Activated CD8-positive, alpha-beta memory T cell treated with anti-CD3 and anti-CD28 coated beads, Interleukin-2, amount 10 ng/mL, durations not matched to agents 7 days and 5 days (primary cell): Measurements from ENCODE around the gene C2CD4C. TPM values are rescaled to one million over a fixed set of nuclear protein-coding genes. Genes with fewer than 3 reads are reported as not detected.

ENCODE experiments used
- ATAC-seq: fragments of 150-1000 bp; cut with Tn5 transposase; one replicate; pipeline ENCODE4 v1.10.0; 2021; ENCODE audit warnings: moderate library complexity
- CTCF ChIA-PET: fragments of 350-600 bp; sonication (Branson Sonifier 250); formaldehyde crosslinking; loops from one replicate; lab custom pipeline; 2021; ENCODE audit warnings: antibody characterized with exemption; lab: Charles Lee
- DNase-seq: peaks from one replicate; pipeline ENCODE4 v3.0.0-alpha.2; 2020
- H3K27ac Mint-ChIP-seq: one replicate; pipeline ENCODE4 v1.8.0; 2021; ENCODE audit warnings: mild to moderate bottlenecking, mixed read lengths
- H3K27me3 Mint-ChIP-seq: one replicate; pipeline ENCODE4 v1.8.0; 2021; ENCODE audit warnings: mixed read lengths
- H3K36me3 Mint-ChIP-seq: one replicate; pipeline ENCODE4 v1.8.0; 2021; ENCODE audit warnings: mild to moderate bottlenecking, mixed read lengths
- H3K4me1 Mint-ChIP-seq: one replicate; pipeline ENCODE4 v1.8.0; 2021; ENCODE audit warnings: mixed read lengths
- H3K4me3 Mint-ChIP-seq: one replicate; pipeline ENCODE4 v1.8.0; 2021; ENCODE audit warnings: mild to moderate bottlenecking, moderate library complexity, mixed read lengths
- H3K9me3 Mint-ChIP-seq: one replicate; pipeline ENCODE4 v1.8.0; 2022; ENCODE audit warnings: low read depth, mixed read lengths
- total RNA-seq, 2 experiments: library from RNA; stranded (reverse); gene quantifications; one replicate each; pipeline ENCODE4 v1.2.3, GENCODE V29; 2021

C2CD4C gene
- total RNA-seq, 2 experiments from 2014 or later: not detected

DNA sequence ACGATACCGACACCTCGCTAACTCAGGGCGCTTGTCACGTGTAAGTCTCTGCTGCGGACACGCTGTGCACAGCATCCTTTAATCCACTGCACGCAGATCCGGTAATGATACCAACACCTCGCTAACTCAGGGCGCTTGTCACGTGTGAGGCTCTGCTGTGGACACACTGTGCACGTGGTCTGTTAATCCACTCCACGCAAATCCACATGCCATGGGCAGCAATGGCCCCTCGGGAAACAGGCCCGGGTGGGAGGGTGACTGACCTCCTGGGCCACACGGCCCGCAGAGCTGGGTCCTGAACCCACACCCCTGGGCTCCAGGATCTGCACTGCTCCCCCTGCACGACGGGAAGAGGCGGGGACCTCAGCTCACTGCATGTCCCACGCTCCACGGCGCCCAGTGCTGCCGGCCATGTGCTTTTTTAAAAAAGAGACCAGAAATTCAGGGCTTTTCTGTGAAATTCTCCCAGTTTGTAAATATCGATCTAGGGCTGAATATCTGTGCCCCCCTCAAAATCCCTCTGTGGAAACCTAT, 35.8 kb upstream of the C2CD4C start:
- ATAC-seq: no peak
- Mint-ChIP-seq H3K27ac (no peak overlapping the region), H3K4me3 (no peak overlapping the region), H3K9me3 (no peaks in the 10 kb centered on the region), H3K27me3 (peaks cover 2% of the 10 kb centered on the region), H3K4me1 (no peaks in the 10 kb centered on the region), H3K36me3 (no peaks in the 10 kb centered on the region)
- no peak for DNase-seq
- CTCF ChIA-PET: no interaction called here

DNA sequence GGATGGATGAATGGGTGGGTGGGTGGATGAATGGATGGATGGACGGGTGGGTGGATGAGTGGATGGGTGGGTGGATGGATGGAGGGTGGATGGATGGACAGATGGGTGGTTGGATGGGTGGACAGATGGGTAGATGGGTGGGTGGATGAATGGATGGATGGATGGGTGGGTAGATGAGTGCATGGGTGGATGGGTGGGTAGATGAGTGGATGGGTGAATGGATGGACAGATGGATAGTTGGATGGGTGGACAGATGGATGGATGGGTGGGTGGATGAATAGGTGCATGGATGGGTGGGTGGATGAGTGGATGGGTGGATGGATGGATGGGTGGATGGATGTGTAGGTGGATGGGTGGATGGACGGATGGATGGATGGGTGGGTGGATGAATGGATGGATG, 34.1 kb upstream of the C2CD4C start:
- Mint-ChIP-seq H3K27me3 (no peaks in the 10 kb centered on the region), H3K4me1 (no peaks in the 10 kb centered on the region), H3K27ac (no peak overlapping the region), H3K9me3 (no peaks in the 10 kb centered on the region), H3K36me3 (no peaks in the 10 kb centered on the region), H3K4me3 (no peak overlapping the region)
- ATAC-seq (no peak), DNase-seq (no peak)
- CTCF ChIA-PET: no interaction called here

DNA sequence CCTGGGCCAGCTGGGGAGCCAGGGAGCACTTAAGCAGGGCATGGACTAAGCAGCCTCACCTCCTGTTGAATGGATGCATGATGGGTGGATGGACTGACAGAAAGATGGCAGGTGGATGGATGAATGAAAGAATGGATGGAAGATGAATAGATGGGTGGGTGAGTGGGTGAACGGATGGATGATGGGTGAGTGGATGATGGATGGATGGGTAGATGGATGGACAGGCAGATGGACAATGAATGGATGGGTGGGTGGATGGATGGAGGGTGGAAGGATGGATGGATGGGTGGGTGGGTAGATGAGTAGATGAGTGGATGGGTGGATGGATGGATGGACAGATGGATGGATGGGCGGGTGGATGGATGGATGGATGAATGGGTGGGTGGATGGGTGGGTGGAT, 33.1 kb upstream of the C2CD4C start:
- Mint-ChIP-seq H3K9me3 (no peaks in the 10 kb centered on the region), H3K27ac (no peak overlapping the region), H3K36me3 (no peaks in the 10 kb centered on the region), H3K4me1 (no peaks in the 10 kb centered on the region), H3K27me3 (no peaks in the 10 kb centered on the region), H3K4me3 (no peak overlapping the region)
- CTCF ChIA-PET: no interaction called here
- DNase-seq (no peak), ATAC-seq (no peak)

DNA sequence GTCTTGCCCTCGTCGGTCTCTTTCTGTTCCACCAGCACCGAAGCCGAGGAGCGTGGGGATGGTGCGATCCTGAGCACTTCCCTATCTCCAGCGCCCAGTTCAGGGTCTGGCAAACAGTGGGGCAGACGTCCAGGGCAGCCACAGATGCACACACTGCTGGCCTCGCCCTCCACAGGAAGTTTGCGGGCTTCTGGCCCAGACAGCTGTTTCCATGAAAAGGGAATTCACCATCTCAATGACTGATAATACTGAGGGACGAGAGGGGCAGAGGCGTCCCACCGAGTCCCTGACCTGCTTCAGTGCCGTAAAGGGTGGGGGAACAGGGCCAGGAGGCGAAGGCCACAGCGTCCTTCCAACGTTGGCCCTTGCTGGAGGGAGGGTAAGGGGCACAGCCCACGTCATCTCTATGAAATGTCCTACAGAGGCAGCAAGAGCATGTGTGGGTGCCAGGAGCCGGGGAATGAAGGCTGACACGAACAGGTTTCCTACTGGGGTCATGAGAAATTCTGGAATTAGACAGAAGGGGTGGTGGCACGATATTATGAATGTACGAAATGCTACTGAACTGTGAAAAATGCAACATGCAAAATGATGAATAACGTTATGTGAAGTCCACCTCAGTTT, 32.4 kb upstream of the C2CD4C start:
- no peak overlapping the region for H3K27ac Mint-ChIP-seq
- DNase-seq (no peak), ATAC-seq (no peak)
- H3K4me1 Mint-ChIP-seq: no peaks in the 10 kb centered on the region
- H3K4me3 Mint-ChIP-seq: no peak overlapping the region
- H3K27me3 Mint-ChIP-seq: no peaks in the 10 kb centered on the region
- no peaks in the 10 kb centered on the region for H3K9me3 Mint-ChIP-seq
- CTCF ChIA-PET: no interaction called here
- no peaks in the 10 kb centered on the region for H3K36me3 Mint-ChIP-seq

DNA sequence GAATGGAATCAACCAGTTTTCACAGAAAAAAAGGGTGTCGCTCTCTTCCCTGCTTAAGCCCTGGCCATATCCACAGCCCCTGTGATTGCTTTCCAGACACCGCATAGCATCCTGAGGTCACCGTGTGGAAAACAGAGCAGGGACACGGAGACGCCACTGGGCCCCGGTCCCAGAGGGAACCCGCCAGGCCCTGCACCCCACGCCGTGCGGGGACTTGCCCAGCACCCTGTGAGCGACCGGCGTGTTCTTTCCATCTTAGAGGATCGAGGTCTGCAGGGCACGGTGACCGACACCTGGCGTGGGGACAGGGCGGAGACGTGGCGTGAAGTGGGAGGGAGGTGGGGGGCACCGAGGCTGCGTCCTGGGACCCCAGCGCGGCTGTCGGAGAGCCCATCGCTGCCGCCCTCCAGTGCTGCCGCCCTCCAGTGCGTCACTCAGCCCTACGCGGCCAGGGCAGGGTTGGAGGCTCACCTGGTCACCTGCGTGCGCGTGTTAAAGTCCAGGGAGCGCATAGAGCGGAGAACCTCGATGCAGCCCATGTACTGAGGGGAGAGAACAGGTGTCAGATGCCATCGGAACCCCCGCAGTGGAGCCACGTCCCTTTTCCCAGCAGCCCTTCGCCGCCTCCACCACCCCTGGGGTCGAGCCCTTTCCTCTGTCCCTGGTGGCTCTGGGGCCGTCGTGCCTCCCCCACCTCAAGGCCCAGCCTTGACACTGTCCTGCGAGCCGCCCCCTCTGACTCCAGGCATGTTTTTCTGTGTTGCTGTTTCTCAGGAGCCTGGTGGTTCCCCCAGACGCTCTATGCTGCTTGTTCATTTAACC, 31.7 kb upstream of the C2CD4C start:
- Mint-ChIP-seq H3K9me3 (no peaks in the 10 kb centered on the region), H3K4me3 (no peak overlapping the region)

DNA sequence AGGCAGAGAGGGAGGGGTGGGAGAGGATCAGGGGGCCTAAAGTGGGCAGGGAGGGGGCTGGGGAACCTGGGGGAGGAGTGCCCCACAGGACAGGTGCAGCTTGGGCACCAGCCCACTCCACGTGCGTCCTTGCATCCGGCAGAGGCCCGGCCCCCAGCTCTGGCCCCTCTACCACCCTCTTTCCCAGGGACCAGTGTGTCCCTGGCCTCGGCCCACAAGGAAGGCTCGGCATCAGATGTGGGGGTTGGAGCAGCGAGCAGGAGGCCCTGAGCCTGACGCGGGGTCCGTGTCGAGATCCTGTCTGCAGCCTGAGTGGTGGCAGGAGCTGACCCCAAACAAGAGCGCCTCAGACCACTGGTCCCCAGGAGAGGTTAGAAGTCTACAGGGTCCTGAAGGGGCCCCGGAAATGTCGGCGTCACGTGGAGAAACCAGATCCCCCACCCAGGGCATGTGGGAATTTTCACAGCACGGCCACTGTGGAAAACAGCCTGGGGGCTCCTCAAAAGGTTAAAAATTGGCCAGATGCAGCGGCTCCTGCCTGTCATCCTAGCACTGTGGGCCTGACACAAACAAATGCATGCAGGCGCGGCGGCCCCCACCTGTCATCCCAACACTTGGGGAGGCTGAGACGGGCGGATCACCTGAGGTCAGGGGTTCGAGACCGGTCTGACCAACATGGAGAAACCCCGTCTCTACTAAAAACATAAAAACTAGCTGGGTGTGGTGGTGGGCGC, 30.4 kb upstream of the C2CD4C start:
- no peaks in the 10 kb centered on the region for H3K4me1 Mint-ChIP-seq
- no peak overlapping the region for H3K27ac Mint-ChIP-seq
- CTCF ChIA-PET: no interaction called here
- ATAC-seq: no peak
- no peaks in the 10 kb centered on the region for H3K27me3 Mint-ChIP-seq
- no peaks in the 10 kb centered on the region for H3K36me3 Mint-ChIP-seq
- H3K9me3 Mint-ChIP-seq: no peaks in the 10 kb centered on the region
- H3K4me3 Mint-ChIP-seq: no peak overlapping the region
- DNase-seq: no peak

More for the DNA sequence above, 31.7 kb upstream of the C2CD4C start:
- ATAC-seq (no peak), DNase-seq (no peak)
- Mint-ChIP-seq H3K27me3 (no peaks in the 10 kb centered on the region), H3K36me3 (no peaks in the 10 kb centered on the region), H3K4me1 (no peaks in the 10 kb centered on the region), H3K27ac (no peak overlapping the region)
- CTCF ChIA-PET: no interaction called here

DNA sequence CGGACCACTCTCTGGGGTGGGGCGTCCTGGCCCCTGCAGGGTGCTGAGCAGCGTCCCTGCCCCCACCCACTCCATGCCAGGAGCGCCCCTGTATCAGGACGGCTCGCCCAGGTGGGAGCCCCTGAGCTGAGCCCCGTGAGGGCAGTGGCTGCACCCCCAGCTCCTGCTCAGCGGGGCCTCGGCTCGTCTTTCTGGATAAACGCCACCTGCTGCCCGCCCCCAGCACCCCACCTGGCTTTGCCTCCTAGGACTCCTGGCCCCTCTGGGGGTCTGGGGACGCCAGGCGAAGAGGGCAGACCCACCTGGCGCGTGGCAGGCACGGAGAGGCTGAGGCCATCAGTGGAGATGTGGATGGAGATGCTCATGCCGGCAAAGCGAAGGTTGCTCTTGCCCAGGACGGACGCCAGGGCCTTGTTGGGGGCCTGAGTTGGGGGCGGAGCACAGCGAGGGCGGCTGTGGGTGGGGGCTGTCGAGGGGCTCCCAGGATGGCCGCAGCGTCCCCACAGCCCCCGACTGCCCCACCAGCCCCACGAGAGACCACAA, 29.5 kb upstream of the C2CD4C start:
- Mint-ChIP-seq H3K9me3 (no peaks in the 10 kb centered on the region), H3K4me1 (no peaks in the 10 kb centered on the region), H3K4me3 (no peak overlapping the region), H3K27me3 (no peaks in the 10 kb centered on the region), H3K36me3 (no peaks in the 10 kb centered on the region), H3K27ac (no peak overlapping the region)
- ATAC-seq (no peak), DNase-seq (no peak)
- CTCF ChIA-PET: no interaction called here

DNA sequence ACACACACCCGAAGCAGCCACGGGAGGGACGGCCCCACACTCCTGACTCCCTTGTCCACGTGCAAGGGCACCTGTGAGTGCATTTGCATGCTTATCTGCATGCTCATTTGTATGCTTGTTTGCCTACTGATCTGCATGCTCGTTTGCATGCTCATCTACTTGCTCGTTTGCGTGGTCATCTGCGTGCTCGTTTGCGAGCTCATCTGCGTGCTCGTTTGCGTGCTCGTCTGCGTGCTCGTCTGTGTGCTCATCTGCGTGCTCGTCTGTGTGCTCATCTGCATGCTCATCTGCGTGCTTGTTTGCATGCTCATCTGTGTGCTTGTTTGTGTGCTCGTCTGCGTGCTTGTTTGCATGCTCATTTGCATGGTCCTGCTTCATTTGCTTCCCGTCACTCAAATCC, 28.1 kb upstream of the C2CD4C start:
- no peaks in the 10 kb centered on the region for H3K9me3 Mint-ChIP-seq

DNA sequence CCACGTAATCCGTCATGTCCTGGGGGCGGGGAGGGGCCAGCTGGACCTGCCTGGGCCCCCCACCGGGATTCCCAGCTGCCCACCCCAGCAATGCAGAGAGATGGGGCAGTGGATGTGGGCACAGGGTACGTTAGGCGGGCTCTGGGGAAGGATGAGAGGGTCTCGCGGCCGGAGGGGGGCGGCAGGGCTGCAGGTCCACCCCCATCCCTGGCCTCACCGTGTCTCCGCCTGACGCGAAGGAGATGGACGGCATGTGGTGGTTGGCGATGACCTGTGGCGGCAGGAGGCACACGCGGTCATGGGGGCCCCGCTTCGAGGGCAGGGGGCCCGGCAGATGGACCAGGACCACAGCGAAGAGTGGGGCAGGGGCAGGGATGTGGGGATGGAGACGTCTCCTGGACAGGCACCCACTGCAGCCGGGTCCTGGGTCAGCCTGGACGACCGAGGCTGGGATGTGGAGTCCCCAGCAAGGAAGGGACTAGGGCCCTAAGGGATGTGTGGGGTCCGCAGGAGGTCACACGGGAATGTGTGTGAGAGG, 27.5 kb upstream of the C2CD4C start:
- no peak for ATAC-seq
- CTCF ChIA-PET: no interaction called here
- H3K4me1 Mint-ChIP-seq: no peaks in the 10 kb centered on the region
- no peak for DNase-seq
- H3K36me3 Mint-ChIP-seq: no peaks in the 10 kb centered on the region
- H3K27ac Mint-ChIP-seq: no peak overlapping the region
- H3K27me3 Mint-ChIP-seq: no peaks in the 10 kb centered on the region
- no peak overlapping the region for H3K4me3 Mint-ChIP-seq
- no peaks in the 10 kb centered on the region for H3K9me3 Mint-ChIP-seq

More for the DNA sequence above, 28.1 kb upstream of the C2CD4C start:
- Mint-ChIP-seq H3K4me3 (no peak overlapping the region), H3K27ac (no peak overlapping the region), H3K27me3 (no peaks in the 10 kb centered on the region), H3K36me3 (no peaks in the 10 kb centered on the region), H3K4me1 (no peaks in the 10 kb centered on the region)
- ATAC-seq: no peak
- DNase-seq: no peak
- CTCF ChIA-PET: no interaction called here

DNA sequence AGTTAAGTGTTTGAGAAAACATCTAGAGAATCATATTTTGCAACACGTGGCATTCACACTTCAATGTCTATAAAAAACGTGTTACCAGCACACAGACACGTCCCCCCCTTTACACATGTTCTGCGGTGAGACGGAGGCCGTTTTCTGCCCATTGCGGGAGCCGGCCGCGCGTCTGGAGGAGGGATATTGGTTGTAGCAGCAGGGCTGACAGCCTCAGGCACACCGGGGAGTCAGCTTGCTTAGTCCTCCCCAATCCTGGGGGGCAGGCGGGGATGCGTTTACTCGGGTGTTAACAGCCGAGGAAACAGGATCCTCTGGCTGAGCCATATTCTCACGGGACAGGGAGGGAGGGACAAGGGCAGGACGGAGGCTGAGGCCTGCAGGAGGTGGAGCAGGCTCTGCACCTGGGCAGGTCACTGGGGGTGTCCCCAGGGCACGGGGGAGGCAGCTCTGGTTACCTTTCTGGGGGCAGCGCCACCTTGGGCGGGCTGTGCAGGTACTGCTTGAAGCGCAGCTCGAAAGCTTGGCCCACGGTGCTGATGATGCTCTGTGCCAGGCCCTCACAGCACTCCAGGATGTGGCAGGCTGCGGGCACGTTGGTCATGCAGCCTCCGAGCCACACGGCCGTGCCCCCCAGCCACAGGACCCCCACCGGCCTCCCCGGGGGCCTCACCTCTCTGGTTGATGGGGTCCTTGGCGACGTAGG, 26.9 kb upstream of the C2CD4C start:
- Mint-ChIP-seq H3K9me3 (peaks cover 3% of the 10 kb centered on the region), H3K27ac (no peak overlapping the region), H3K4me3 (no peak overlapping the region), H3K27me3 (no peaks in the 10 kb centered on the region), H3K36me3 (no peaks in the 10 kb centered on the region), H3K4me1 (no peaks in the 10 kb centered on the region)
- ATAC-seq (no peak), DNase-seq (no peak)
- CTCF ChIA-PET: no interaction called here

DNA sequence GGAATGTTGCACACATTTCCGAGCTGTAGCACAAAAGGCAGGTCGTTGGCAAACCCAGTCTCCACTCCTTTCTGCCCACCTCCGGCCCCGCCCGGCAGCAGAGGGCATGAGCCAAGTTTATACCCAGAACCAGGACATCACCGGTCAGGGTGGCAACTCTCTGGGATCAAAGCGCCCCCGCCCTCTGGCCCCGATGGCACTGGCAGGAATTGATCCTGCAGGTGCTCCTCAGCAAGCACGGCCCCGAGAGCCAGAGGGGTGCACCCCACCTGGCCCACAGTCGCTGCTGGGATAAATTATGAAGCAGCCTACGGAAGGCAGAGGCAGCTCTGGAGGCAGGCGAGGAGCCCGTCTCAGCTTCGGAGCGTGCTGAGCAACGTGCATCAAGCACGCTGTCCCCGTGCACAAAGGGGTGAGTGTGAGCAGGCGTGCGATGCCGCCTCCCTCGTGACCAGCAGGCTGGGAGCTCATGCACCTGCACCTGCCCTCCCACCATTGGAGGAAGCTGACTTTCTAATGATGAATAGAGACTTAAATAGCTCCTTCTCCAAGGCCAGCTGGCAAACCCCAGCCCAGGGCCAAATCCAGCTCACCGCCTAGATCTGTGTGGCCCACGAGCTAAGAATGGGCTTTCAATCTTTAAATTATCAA, 26.2 kb upstream of the C2CD4C start:
- no peaks in the 10 kb centered on the region for H3K4me1 Mint-ChIP-seq
- H3K9me3 Mint-ChIP-seq: peaks cover 5% of the 10 kb centered on the region
- DNase-seq (no peak), ATAC-seq (no peak)
- no peaks in the 10 kb centered on the region for H3K27me3 Mint-ChIP-seq
- H3K27ac Mint-ChIP-seq: no peak overlapping the region
- CTCF ChIA-PET: no interaction called here
- H3K4me3 Mint-ChIP-seq: no peak overlapping the region
- H3K36me3 Mint-ChIP-seq: no peaks in the 10 kb centered on the region

DNA sequence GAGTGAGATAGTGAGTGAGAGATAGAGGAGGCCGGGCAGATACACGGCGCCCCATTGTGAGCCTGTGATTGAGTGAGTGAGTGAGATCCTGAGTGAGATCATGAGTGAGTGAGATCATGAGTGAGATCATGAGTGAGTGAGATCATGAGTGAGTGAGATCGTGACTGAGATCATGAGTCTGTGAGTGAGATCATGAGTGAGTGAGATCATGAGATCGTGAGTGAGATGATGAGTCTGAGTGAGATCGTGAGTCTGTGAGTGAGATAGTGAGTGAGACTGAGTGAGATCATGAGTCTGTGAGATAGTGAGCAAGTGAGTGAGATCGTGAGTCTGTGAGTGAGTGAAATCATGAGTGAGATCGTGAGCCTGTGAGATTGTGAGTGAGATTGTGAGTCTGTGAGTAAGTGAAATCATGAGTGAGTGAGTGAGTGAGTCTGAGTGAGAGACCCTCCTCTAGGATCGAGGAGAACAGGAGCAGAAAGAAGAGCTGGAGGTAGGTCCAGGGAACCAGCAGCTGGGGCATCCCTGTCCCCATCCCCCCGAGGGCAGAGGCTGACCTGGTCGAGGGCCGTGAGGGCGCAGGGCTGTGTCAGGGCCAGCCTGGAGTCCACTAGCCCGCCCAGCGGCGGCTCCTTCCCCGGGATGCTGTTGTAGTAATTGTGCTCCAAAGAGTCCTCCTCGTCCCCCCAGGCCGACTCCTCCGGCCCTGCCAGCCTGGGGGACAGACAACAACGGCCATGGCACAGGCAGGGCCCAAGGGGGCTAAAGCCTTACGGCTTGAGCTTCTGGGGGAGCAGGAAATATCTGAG, 25.4 kb upstream of the C2CD4C start:
- no peaks in the 10 kb centered on the region for H3K4me1 Mint-ChIP-seq
- no peaks in the 10 kb centered on the region for H3K27me3 Mint-ChIP-seq
- H3K9me3 Mint-ChIP-seq: peaks cover 8% of the 10 kb centered on the region
- H3K36me3 Mint-ChIP-seq: no peaks in the 10 kb centered on the region
- ATAC-seq (no peak), DNase-seq (no peak)
- H3K4me3 Mint-ChIP-seq: no peak overlapping the region
- no peak overlapping the region for H3K27ac Mint-ChIP-seq
- CTCF ChIA-PET: no interaction called here
